HepG2 (cell line): ENCODE measurements around the gene CAPN7. TPM values are rescaled to one million over a fixed set of nuclear protein-coding genes. Genes with fewer than 3 reads are reported as not detected.

ENCODE experiments used
- ATAC-seq: fragments of 200-7000 bp; cut with Tn5 transposase; 3 replicates; pipeline ENCODE4 v1.9.1; 2020; ENCODE audit warnings: mild to moderate bottlenecking, moderate library complexity
- BruUV-seq: library from RNA; stranded (reverse); fragments of 400-500 nt; replicated peaks from 2 replicates; lab custom pipeline; 2021; lab: Mats Ljungman, UMichigan
- CTCF ChIA-PET: fragments of 300-600 bp; formaldehyde crosslinking; extraction: SDS; loops from one replicate; lab custom pipeline; 2021; ENCODE audit warnings: low total read pairs, inconsistent platforms, low intra/inter-chr PET ratio; lab: Yijun Ruan, JAX
- POLR2A ChIA-PET: fragments of 350-600 bp; sonication (Branson Sonifier 250); formaldehyde crosslinking; loops from one replicate; lab custom pipeline; 2020; ENCODE audit warnings: antibody characterized with exemption, inconsistent platforms; lab: Yijun Ruan, JAX
- DNase-seq: peaks from one replicate; pipeline ENCODE4 v3.0.0-alpha.2; 2015; ENCODE audit warnings: low spot score
- FAIRE-seq: peaks from 3 replicates; lab custom pipeline; 2011; peaks lifted over from hg19 to GRCh38; lab: Jason Lieb, UNC
- H2AFZ ChIP-seq: one replicate; pipeline ENCODE4 v1.6.1; 2011; ENCODE audit warnings: low read length, inconsistent platforms
- H3K27ac ChIP-seq: fragments of 300-600 bp; 3 replicates; pipeline ENCODE4 v1.8.0; 2011; ENCODE audit warnings: mixed run types, mild to moderate bottlenecking, mixed read lengths, low read length, inconsistent platforms; ENCODE audit not compliant: insufficient read depth; ENCODE audit errors: extremely low read length
- H3K27me3 ChIP-seq, 2 experiments: fragments of 200-600 bp in 1 of 2; 2 replicates in 1 of 2; 3 replicates in 1 of 2; pipeline versions ENCODE4 v1.6.0 to v1.8.0; 2011; ENCODE audit warnings: low read length in 2 of 2, mild to moderate bottlenecking in 2 of 2, moderate library complexity in 2 of 2, inconsistent platforms in 1 of 2; ENCODE audit not compliant: insufficient read depth in 2 of 2, control insufficient read depth in 1 of 2
- H3K36me3 ChIP-seq, 2 experiments: fragments of 200-600 bp in 1 of 2; replicated peaks in 1 of 2; 2 replicates in 1 of 2; 3 replicates in 1 of 2; pipeline versions ENCODE4 v1.5.1 to v1.8.0; 2011; ENCODE audit warnings: low read length in 2 of 2, inconsistent platforms in 1 of 2; ENCODE audit not compliant: insufficient read depth in 2 of 2, control insufficient read depth in 1 of 2
- H3K4me1 ChIP-seq: 2 replicates; pipeline ENCODE4 v1.5.1; 2012; ENCODE audit warnings: low read length, inconsistent platforms; ENCODE audit not compliant: insufficient read depth
- H3K4me2 ChIP-seq: 2 replicates; pipeline ENCODE4 v1.6.0; 2011; ENCODE audit warnings: low read depth, low read length, inconsistent platforms
- H3K4me3 ChIP-seq, 3 experiments: fragments of 200-600 bp in 1 of 3; sonication (generic), shearing (Covaris generic) in 1 of 3; replicated peaks in 1 of 3; 2 replicates each; pipeline ENCODE4 v1.5.1; 2011 to 2016; ENCODE audit warnings: low read length in 3 of 3, inconsistent platforms in 2 of 3, low read depth in 2 of 3, mild to moderate bottlenecking in 2 of 3, control low read depth in 1 of 3, mixed read lengths in 1 of 3; ENCODE audit not compliant: insufficient read depth in 1 of 3
- H3K79me2 ChIP-seq: one replicate; pipeline ENCODE4 v1.6.1; 2011; ENCODE audit warnings: low read length, inconsistent platforms; ENCODE audit not compliant: insufficient read depth
- H3K9ac ChIP-seq: 2 replicates; pipeline ENCODE4 v1.6.0; 2011; ENCODE audit warnings: mild to moderate bottlenecking, low read depth, low read length, inconsistent platforms; ENCODE audit not compliant: insufficient read depth
- H3K9me3 ChIP-seq: 2 replicates; pipeline ENCODE4 v1.5.1; 2012; ENCODE audit warnings: mild to moderate bottlenecking, low read length
- H4K20me1 ChIP-seq: 2 replicates; pipeline ENCODE4 v1.6.0; 2011; ENCODE audit warnings: inconsistent platforms, mild to moderate bottlenecking, low read length, moderate library complexity; ENCODE audit not compliant: insufficient read depth
- ATAD3A ChIP-seq: sonication (generic); formaldehyde crosslinking; IDR thresholded peaks from 2 replicates; pipeline ENCODE4 v1.4.0; 2020; ENCODE audit warnings: missing genetic modification reagents
- DPF2 ChIP-seq: sonication (generic); formaldehyde crosslinking; IDR thresholded peaks from 2 replicates; pipeline ENCODE4 v1.4.0; 2020; ENCODE audit warnings: mild to moderate bottlenecking, low read depth, missing genetic modification reagents, borderline replicate concordance
- FOXM1 ChIP-seq: sonication (generic); formaldehyde crosslinking; IDR thresholded peaks from 2 replicates; pipeline ENCODE4 v1.5.0; 2020; ENCODE audit warnings: missing genetic modification reagents
- HIVEP1 ChIP-seq: sonication (generic); formaldehyde crosslinking; IDR thresholded peaks from 2 replicates; pipeline ENCODE4 v1.4.0; 2020; ENCODE audit warnings: mild to moderate bottlenecking, missing genetic modification reagents
- HNRNPK ChIP-seq: fragments of 200-400 bp; formaldehyde crosslinking; IDR thresholded peaks from 2 replicates; pipeline ENCODE4 v1.6.1; 2018; ENCODE audit warnings: low read length, low read depth, moderate library complexity, mild to moderate bottlenecking; ENCODE audit not compliant: poor library complexity, severe bottlenecking
- HNRNPL ChIP-seq: fragments of 200-400 bp; formaldehyde crosslinking; IDR thresholded peaks from 2 replicates; pipeline ENCODE4 v1.6.1; 2017; ENCODE audit warnings: mild to moderate bottlenecking, low read depth, low read length
- MTF1 ChIP-seq: sonication (generic); formaldehyde crosslinking; IDR thresholded peaks from 2 replicates; pipeline ENCODE4 v1.5.0; 2020; ENCODE audit warnings: missing genetic modification reagents
- MTF2 ChIP-seq: sonication (generic); formaldehyde crosslinking; IDR thresholded peaks from 2 replicates; pipeline ENCODE4 v1.5.0; 2020; ENCODE audit warnings: missing genetic modification reagents, borderline replicate concordance
- NCOR1 ChIP-seq: fragments of 200-600 bp; sonication (generic); IDR thresholded peaks from 2 replicates; pipeline ENCODE4 v1.7.0; 2017; ENCODE audit warnings: antibody characterized with exemption, low read length, borderline replicate concordance
- ONECUT2 ChIP-seq: sonication (generic); formaldehyde crosslinking; IDR thresholded peaks from 2 replicates; pipeline ENCODE4 v1.4.0; 2020; ENCODE audit warnings: missing genetic modification reagents
- RBFOX2 ChIP-seq: fragments of 200-400 bp; formaldehyde crosslinking; IDR thresholded peaks from 2 replicates; pipeline ENCODE4 v1.6.1; 2017; ENCODE audit warnings: low read depth, mild to moderate bottlenecking, low read length
- RCOR2 ChIP-seq: IDR thresholded peaks from 2 replicates; pipeline ENCODE4 v1.6.1; 2016; ENCODE audit warnings: missing biosample characterization, missing genetic modification reagents
- YEATS2 ChIP-seq: sonication (generic); formaldehyde crosslinking; IDR thresholded peaks from 2 replicates; pipeline ENCODE4 v1.4.0; 2020; ENCODE audit warnings: missing genetic modification reagents, borderline replicate concordance
- ZBTB3 ChIP-seq: sonication (generic); formaldehyde crosslinking; IDR thresholded peaks from 2 replicates; pipeline ENCODE4 v1.4.0; 2020; ENCODE audit warnings: low read depth, mild to moderate bottlenecking, moderate library complexity, missing genetic modification reagents, borderline replicate concordance
- ZFX ChIP-seq: sonication (generic); formaldehyde crosslinking; IDR thresholded peaks from 2 replicates; pipeline ENCODE4 v1.4.0; 2020; ENCODE audit warnings: mild to moderate bottlenecking, low read depth, missing genetic modification reagents, moderate library complexity
- ZNF567 ChIP-seq: sonication (generic); formaldehyde crosslinking; IDR thresholded peaks from 2 replicates; pipeline ENCODE4 v1.8.1; 2023; ENCODE audit warnings: mild to moderate bottlenecking, missing genetic modification reagents, borderline replicate concordance
- ZNF704 ChIP-seq: sonication (generic); formaldehyde crosslinking; IDR thresholded peaks from 2 replicates; pipeline ENCODE4 v1.8.1; 2023; ENCODE audit warnings: mild to moderate bottlenecking, inconsistent platforms, moderate library complexity, missing genetic modification reagents, borderline replicate concordance
- ZNF747 ChIP-seq: sonication (generic); formaldehyde crosslinking; IDR thresholded peaks from 2 replicates; pipeline ENCODE4 v1.8.1; 2023; ENCODE audit warnings: missing genetic modification reagents, mild to moderate bottlenecking, borderline replicate concordance
- WGBS: methylation state at CpG from one replicate; pipeline ENCODE4 v1.1.6; 2017; ENCODE audit warnings: low lambda C conversion rate; 5-methylcytosine and 5-hydroxymethylcytosine counted together
- in situ Hi-C: cut with HindIII; loops from 2 replicates; pipeline ENCODE4 v1.10.0; 2017; ENCODE audit warnings: low pct_unique_long_range_greater_than_20kb; ENCODE audit not compliant: extremely low pct_ligation_motif_present
- intact Hi-C: fragments of 100-400 bp; cut with micrococcal nuclease; formaldehyde crosslinking; loops from one replicate; pipeline ENCODE4 v1.10.0; 2022; ENCODE audit not compliant: unreplicated experiment
- polyA plus RNA-seq, 8 experiments: library from polyadenylated mRNA; depleted of rRNA in 3 of 8; stranded (reverse) in 7 of 8; unstranded in 1 of 8; fragments of >200 nt; fragmentation: Illumina TruSeq in 4 of 8; extraction: Trizol in 4 of 8; gene quantifications; 2 replicates each; pipeline versions ENCODE4 v1.2.1 to v1.2.3, GENCODE V29; 2011 to 2016; ENCODE audit warnings: low read depth in 4 of 8, missing spikeins in 1 of 8, mixed read lengths in 1 of 8; ENCODE audit not compliant: insufficient read depth in 1 of 8
- total RNA-seq, 5 experiments: library from RNA; depleted of rRNA; stranded (reverse); fragments of >200 nt; fragmentation: Illumina TruSeq; extraction: Trizol; gene quantifications; 2 replicates each; pipeline ENCODE4 v1.2.3, GENCODE V29; 2016; ENCODE audit warnings: low read depth in 1 of 5
- TF ChIP-seq, protein P1 (sequence below): sonication (generic); formaldehyde crosslinking; IDR thresholded peaks from 2 replicates; pipeline ENCODE4 v1.5.1; 2020; ENCODE audit warnings: mild to moderate bottlenecking, missing genetic modification reagents, moderate library complexity

Gene CAPN7
- total and polyA plus RNA-seq, 2 of the 13 experiments (the other 11 are each of a cell fraction or from before 2014, with no cell fraction given), result 16.7 to 36.8 TPM

DNA sequence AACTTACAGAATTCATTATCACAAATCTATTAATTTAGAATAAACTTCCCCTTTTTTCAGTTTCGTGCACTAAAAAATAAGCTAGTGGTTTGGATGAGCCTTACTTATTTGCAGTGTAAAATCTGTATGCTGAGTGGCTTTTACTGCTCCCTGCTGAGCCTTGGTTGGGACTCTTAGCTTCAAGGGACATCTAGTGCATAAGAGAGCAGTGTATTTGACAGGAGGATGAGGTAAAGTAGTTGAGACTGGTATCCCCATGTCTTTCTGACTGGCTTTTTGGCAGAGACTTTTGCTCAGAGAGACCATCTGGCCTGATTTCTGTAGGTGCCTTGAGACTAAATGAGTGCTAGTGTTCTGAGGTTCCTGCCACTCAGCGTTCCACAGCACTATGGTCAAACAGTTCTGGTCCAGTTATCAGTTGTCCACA, 11.8 kb downstream of the CAPN7 start:
- CTCF ChIA-PET, result no interaction called here
- no peak overlapping the region for H3K4me3 ChIP-seq
- H3K36me3 ChIP-seq, result peaks cover 16 to 73% of the 10 kb centered on the region in 2 experiments
- no peak overlapping the region for H3K9ac ChIP-seq
- peaks cover 12% of the 10 kb centered on the region for H3K4me1 ChIP-seq
- DNase-seq, result no peak
- H4K20me1 ChIP-seq, result no peaks in the 10 kb centered on the region; the same call in 1 of the 2 replicates
- H3K27ac ChIP-seq, result no peak overlapping the region
- FAIRE-seq, result no peak
- no peaks in the 10 kb centered on the region for H3K79me2 ChIP-seq
- in situ Hi-C loops, result no loop called here
- H2AFZ ChIP-seq, result no peak overlapping the region
- BruUV-seq, result no TSS peak
- POLR2A ChIA-PET, result interaction anchor here (1.3 kb wide), 1 partner anchor 12 kb away, joined by 3 read pairs; the partner anchor contains the start of gene CAPN7
- TF ChIP-seq DPF2 (CRISPR knock-in tag) (no peak), RCOR2 (CRISPR knock-in tag) (no peak), ZFX (no peak), YEATS2 (CRISPR knock-in tag) (no peak), MTF1 (CRISPR knock-in tag) (no peak), NCOR1 (no peak), HIVEP1 (no peak), HNRNPL (no peak), HNRNPK (no peak), ZNF567 (CRISPR knock-in tag) (no peak), ZNF704 (no peak), ATAD3A (CRISPR knock-in tag) (no peak), MTF2 (CRISPR knock-in tag) (no peak), ONECUT2 (no peak), ZNF747 (CRISPR knock-in tag) (no peak), FOXM1 (CRISPR knock-in tag) (no peak), RBFOX2 (no peak), ZBTB3 (CRISPR knock-in tag) (no peak)
- TF ChIP-seq, protein P1, sequence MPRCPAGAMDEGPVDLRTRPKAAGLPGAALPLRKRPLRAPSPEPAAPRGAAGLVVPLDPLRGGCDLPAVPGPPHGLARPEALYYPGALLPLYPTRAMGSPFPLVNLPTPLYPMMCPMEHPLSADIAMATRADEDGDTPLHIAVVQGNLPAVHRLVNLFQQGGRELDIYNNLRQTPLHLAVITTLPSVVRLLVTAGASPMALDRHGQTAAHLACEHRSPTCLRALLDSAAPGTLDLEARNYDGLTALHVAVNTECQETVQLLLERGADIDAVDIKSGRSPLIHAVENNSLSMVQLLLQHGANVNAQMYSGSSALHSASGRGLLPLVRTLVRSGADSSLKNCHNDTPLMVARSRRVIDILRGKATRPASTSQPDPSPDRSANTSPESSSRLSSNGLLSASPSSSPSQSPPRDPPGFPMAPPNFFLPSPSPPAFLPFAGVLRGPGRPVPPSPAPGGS, result no peak
- H3K9me3 ChIP-seq, result no peaks in the 10 kb centered on the region
- 97% methylated on average over 2 of the region's 2 CpGs for WGBS
- ATAC-seq, result no peak
- no peak overlapping the region for H3K4me2 ChIP-seq
- no peaks in the 10 kb centered on the region for H3K27me3 ChIP-seq
- intact Hi-C loops, result no loop called here
